GM20431 (cell line): Measurements from ENCODE around the gene TMEM100.

Experiments
- in situ Hi-C: fragments of 300-500 bp; cut with MseI, MboI; formaldehyde crosslinking; loops from one replicate; pipeline ENCODE4 v1.15.0; 2020; ENCODE audit warnings: low sequenced_read_pairs; ENCODE audit not compliant: unreplicated experiment

TMEM100 gene

GRCh38 chr17:55746466-55746865 lies 23.8 kb upstream of the TMEM100 start:
- in situ Hi-C loops = no loop called here

GRCh38 chr17:55745258-55745657 lies 22.6 kb upstream of the TMEM100 start:
- in situ Hi-C loops = no loop called here

DNA sequence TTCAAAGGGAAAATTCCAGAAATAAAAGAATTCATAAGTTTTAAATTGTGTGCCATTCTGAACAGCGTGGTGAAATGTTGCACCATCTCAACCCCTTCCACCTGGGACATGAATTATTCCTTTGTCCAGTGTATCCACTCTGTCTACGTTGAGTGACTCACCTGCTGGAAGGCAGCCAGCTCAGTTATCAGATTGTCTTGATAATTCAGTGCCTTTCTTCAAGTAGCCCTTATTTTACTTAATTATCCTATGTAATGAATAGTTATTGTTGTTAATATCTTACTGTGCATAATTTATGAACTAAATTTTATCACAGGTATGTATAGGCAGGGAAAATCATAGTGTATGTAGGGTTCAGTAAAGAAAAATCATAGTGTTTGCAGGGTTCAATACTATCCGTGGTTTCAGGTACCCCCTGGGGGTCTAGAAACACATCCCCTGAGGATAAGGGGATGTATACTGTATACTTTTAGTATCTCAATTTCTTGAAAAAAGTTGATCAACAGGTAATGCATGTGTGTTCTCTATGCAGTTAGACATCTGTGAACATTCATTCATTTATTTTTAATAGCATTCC lies 20.5 kb upstream of the TMEM100 start:
- in situ Hi-C loops = no loop called here

DNA sequence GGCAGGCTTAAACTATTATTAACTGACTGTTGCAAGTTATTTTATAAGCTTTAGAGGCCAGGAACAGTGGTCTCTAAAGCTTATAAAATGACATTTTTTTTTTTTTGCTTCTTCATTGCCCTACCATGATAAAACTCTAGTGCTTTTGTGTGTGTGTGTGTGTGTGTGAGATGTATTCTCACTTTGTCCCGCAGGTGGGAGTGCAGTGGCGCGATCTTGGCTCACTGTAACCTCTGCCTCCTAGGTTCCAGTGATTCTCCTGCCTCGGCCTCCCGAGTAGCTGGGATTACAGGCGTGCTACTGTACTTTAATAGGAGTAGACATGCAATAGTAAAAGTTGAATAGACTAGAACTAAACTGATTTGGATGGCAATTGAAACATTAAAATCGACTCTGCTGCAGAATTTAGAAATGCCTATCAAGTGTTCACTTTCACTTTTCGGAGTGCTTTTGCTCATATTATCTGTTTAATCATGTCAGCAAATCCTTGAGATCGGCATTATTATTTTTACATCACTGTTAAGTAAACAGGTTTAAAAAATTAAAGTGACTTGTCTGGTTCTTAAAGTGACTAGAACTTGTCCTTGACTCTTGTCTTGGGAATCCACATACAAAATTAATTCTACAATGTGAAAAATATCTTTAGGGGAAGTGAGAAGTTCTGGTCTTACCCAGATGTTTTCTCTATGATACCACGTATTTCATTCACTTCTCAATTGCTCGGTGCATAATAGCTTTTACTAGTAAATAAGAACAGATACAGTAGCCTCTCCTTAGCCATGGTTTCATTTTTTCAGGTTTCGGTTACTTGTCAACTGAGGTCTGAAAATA lies 19.8 kb upstream of the TMEM100 start:
- in situ Hi-C loops = no loop called here

DNA sequence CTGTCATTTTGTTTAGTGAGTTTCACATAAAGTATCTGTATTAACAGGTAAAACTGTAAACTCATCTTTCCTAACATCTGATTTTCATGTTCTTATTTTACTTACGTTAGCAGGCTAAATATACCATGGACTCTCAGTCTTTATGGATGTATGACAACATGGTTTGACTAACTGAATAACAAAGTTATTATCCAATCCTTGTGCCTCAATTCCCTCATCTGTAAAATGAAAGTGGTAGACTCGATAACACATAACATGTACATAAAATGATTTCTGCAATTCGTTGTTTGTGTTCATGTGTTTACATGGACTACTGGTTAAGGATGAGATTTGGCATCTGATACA lies 18.7 kb upstream of the TMEM100 start:
- in situ Hi-C loops = no loop called here

DNA sequence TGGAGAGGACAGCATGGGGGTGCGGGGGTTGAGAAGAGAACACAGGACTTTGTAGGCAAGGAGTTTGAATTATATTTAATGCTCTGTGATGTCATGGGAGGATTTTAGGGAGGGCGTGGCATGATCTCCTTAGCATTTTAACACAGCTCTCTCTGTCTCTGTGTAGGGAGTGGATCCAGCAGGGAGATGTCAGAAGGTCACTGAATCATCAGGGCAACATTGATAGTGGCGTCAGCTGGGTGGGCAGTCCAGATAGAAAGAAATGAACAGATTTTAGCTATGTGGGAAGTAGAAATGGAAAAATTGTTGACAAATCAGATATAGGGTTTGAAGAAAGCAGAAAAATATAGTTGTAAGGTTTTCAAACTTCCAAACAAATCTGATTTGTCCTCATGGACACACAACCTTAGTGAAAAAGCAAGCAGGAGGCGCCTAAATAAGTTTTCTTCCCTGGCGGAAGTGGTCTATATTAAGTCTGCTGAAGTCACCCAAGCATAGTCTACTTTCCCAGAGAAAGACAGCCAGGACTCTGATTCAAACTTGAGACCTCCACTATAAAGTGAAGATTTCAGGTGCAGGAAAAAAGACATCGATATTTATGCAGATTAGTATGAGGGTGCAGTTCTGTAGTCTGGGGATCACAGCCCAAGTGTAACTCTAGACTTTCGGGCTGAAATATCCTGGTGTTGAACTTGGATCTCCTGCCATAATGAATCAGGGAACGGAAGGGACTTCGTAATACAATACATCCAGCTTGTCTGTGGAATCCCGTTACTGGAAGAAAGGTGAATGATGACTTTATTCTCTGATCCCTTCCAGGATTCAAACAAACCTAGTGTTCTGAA lies 18.1 kb upstream of the TMEM100 start:
- in situ Hi-C loops = no loop called here

GRCh38 chr17:55737976-55738501 lies 15.4 kb upstream of the TMEM100 start:
- in situ Hi-C loops = no loop called here

DNA sequence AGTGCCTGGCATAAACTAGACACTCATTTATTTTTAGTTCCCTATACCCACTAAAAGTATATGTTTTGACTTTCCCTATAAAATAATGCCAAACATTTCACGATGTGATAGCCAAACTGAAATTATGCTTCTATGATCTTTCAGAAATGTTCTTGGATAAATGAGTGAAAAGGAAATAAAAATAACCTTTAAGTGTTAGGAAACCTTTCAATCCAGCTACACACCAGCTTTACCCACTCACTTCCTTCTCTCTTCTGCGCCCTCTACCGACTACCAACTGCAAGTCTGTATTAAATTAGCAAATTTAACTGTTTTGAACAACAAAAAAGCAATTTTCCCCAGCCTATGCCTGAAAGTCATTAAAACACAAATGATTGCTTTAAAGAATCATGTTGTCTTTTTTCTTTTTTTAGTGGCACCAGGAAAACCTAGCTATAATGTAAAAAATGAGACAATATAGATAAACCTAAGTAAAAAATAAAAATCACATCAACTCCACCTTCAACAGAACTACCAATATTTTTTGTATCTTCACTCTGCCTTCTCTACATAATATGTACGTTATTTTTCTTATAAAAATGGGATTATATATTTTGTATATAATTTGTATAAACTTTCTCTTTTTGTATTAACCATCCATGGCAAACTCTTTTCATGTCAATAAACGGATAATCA lies 13.2 kb upstream of the TMEM100 start:
- in situ Hi-C loops = no loop called here

DNA sequence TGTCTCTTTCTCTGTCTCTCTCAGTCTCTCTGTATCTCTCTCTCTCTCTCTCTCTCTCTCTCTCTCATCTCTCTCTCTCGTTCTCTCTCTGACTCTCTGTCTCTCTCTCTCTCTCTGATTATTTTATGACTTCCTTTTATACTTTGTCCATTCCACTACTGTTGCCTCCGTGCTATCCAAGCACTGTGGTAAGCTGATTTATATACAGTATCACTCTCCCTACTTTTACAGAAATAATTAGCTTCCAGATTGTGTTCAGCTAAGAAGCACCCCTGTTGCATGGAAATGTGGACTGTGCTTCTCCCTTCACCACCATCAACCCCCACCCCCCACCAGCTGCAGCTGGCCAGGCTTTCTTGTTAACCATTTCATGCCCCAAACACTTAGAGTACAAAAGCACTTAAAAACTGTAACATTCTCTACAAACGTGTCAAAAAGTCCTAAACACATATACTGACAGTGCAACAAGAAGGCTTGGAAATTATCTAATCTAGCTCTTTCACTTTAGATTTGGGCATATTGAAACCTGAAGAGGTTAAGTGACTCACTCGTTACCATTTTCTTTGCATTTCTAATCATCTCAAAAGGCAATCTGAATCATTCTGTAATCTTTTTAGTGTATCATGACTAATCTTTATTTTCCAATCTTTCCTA lies 11.6 kb upstream of the TMEM100 start:
- in situ Hi-C loops = no loop called here

GRCh38 chr17:55731586-55732250 lies 9.1 kb upstream of the TMEM100 start:
- in situ Hi-C loops = no loop called here

DNA sequence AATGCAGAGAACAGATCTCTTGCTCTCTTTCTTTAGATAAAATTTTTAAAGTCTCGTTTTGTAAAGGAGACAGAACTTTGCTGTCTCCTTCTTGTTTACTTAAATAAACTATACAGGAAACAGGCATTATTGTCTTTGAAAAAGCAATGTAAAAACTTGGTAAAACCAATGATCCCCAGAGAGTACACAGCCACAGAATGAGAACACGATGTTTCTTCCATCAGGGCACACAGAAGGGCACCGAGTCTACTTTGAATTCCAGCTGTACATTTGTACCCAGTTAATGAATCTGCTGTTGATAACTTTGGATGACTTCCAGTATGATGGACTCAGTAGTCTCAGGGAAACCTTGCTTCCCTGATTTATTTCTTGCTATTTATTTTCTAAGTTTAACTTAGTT lies 8.1 kb upstream of the TMEM100 start:
- in situ Hi-C loops = no loop called here

DNA sequence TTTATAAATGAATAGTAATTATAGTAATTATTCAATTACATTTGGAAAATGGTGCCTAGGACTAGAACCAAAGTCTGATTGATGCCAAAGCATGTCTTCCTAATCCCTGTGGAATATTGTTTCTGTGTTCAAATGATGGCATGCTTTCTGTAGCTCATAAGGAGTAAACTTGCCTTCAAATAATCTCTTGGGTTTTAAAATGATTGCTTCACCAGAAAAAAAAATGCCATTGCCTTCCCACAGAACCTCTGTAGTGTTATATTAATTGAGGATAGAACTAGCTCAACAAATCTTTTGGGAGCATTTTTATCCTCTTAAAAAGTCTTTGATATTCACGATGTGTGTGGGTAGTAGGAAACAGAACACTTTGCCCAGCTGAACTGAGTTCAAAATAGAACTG lies 7.7 kb upstream of the TMEM100 start:
- in situ Hi-C loops = no loop called here

GRCh38 chr17:55729484-55729883 lies 6.8 kb upstream of the TMEM100 start:
- in situ Hi-C loops = no loop called here

GRCh38 chr17:55728833-55729232 lies 6.2 kb upstream of the TMEM100 start:
- in situ Hi-C loops = no loop called here

DNA sequence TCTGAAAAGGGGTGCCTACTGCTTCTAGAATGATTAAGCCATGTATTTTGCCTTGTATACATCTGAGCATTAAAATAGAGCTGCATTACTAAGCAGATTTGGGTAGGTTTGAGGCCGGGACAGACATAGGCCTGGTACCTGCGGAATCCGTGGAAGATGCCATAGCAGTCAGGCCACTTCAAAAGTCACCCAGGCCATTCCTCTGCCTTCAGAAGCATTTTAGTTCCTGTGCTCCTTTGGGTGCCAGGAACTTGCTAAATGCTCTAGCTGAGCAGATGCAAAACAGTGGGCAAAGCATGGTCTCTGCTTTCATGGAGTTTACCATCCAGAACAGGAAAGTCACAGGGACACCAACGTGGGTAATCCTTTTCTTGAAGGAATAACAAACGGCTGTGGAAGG lies 5.7 kb upstream of the TMEM100 start:
- in situ Hi-C loops = no loop called here

DNA sequence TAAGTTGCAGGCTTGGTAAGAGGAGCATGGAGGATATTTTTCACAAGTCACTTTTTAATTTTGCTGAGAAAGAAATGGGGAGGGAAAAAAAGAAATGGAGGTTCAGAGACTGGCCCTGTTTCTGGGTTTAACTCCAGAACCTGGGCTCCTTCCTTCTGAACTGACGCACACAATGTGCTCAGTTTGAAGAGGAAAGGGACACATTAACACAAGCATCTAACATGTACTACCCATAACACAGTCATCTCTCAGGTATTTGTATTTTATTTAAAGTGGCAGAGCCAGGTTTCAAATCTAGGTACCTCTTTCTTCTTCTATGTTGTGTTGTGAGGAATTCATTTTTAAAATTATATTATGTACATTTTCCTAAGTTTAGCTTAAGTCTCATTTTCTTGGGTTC lies 5.3 kb upstream of the TMEM100 start:
- in situ Hi-C loops = no loop called here

DNA sequence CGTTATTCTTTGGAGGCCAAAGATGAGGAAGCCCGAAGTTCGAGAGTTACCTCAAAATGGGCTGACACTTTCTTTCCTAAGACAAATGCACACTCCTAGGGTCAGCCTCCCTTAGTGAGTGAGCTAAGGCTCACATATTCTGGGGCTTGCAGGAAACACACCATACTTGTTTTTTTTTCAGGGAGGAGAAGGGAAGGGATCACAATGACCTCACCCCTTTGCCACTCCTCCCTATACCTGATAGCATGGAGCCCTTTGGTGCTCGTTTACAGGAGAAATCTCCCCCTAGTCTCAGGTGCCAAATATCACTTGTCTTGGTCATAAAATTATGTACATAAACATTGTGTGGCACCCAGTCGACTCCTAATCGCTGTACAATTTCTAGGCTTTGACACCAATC lies 4.6 kb upstream of the TMEM100 start:
- in situ Hi-C loops = no loop called here

DNA sequence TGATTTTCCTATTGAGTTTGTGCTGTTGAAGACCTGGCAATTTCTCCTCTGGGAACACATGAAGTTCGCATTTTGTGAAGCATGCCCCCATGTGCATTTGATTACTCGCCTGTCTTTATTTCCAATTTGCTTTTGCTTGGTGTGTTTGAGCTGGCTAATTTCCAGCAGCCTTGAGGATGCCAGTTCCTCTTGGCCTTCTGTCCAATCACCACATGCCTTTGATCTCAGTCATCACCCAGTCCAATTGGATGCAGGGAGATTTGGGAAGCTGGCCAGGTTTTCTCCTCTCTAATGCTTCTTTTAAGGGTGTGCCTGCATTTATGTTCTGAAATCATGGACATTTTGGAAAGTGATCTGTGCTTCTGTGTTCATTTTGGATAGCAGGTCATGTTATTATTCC lies 3.8 kb upstream of the TMEM100 start:
- in situ Hi-C loops = no loop called here

GRCh38 chr17:55723488-55723848 lies 804 bp upstream of the TMEM100 start:
- in situ Hi-C loops = loop anchor here (25.0 kb wide), 1 partner anchor 186 kb away; no protein-coding TSS in a partner anchor
